GM23338 (cell line): ENCODE data around the gene SYNJ2BP. TPM values are rescaled to one million over a fixed set of nuclear protein-coding genes. Genes with fewer than 3 reads are reported as not detected.

Experiments used
- polyA plus RNA-seq: library from polyadenylated mRNA; unstranded; fragments of >200 nt; fragmentation: Nextera tagmentation; extraction: Ambion mirVana; gene quantifications from 2 replicates; pipeline ENCODE4 v1.2.1, GENCODE V29; 2016
- total RNA-seq: library from RNA; depleted of rRNA; stranded (reverse); fragments of >200 nt; shearing (Covaris generic); gene quantifications from 2 replicates; pipeline ENCODE4 v1.2.3, GENCODE V29; 2014; rRNA removed

SYNJ2BP gene
- total and polyA plus RNA-seq, 2 experiments from 2014 or later, result 24.2 to 48.2 TPM

Other genes starting within 250 kb of the SYNJ2BP start
- gene SLC8A3, start 228.1 kb downstream of the SYNJ2BP start, total RNA-seq, result 1.9 and 2.0 TPM in 2 replicates
- gene SLC8A3, start 228.1 kb downstream of the SYNJ2BP start, polyA plus RNA-seq, result 0.31 and 0.82 TPM in 2 replicates
- gene COX16, start 57.4 kb downstream of the SYNJ2BP start, total RNA-seq, result 41.5 and 44.0 TPM in 2 replicates
- gene COX16, start 57.4 kb downstream of the SYNJ2BP start, polyA plus RNA-seq, result 238 and 247 TPM in 2 replicates
- gene ADAM21, start 35.1 kb upstream of the SYNJ2BP start, total RNA-seq, result not detected in 2 replicates
- gene ADAM21, start 35.1 kb upstream of the SYNJ2BP start, polyA plus RNA-seq, result not detected in 2 replicates
- 1.7 and 2.1 TPM in 2 replicates for gene ADAM20, start 117.9 kb upstream of the SYNJ2BP start, total RNA-seq
- gene ADAM20, start 117.9 kb upstream of the SYNJ2BP start, polyA plus RNA-seq, result 0.06 TPM in 1 of 2 replicates, not detected in the other
- 49.2 and 49.4 TPM in 2 replicates for gene MED6, start 183.6 kb upstream of the SYNJ2BP start, total RNA-seq
- gene MED6, start 183.6 kb upstream of the SYNJ2BP start, polyA plus RNA-seq, result 32.1 and 49.6 TPM in 2 replicates
- 29.2 and 34.2 TPM in 2 replicates for gene TTC9, start 224.8 kb upstream of the SYNJ2BP start, total RNA-seq
- 9.9 and 10.3 TPM in 2 replicates for gene TTC9, start 224.8 kb upstream of the SYNJ2BP start, polyA plus RNA-seq